ENCODE measurements around the gene NBPF1. TPM values are rescaled to one million over a fixed set of nuclear protein-coding genes. Genes with fewer than 3 reads are reported as not detected.
A peak's percentile ranks its signal among the peaks of the same experiment; 100 is the strongest.

Gene NBPF1
- total and polyA plus RNA-seq, 9 of the 15 experiments (the other 6 are each of a cell fraction or from before 2014, with no cell fraction given), result 5.2 to 42.6 (median 24.1) TPM

DNA sequence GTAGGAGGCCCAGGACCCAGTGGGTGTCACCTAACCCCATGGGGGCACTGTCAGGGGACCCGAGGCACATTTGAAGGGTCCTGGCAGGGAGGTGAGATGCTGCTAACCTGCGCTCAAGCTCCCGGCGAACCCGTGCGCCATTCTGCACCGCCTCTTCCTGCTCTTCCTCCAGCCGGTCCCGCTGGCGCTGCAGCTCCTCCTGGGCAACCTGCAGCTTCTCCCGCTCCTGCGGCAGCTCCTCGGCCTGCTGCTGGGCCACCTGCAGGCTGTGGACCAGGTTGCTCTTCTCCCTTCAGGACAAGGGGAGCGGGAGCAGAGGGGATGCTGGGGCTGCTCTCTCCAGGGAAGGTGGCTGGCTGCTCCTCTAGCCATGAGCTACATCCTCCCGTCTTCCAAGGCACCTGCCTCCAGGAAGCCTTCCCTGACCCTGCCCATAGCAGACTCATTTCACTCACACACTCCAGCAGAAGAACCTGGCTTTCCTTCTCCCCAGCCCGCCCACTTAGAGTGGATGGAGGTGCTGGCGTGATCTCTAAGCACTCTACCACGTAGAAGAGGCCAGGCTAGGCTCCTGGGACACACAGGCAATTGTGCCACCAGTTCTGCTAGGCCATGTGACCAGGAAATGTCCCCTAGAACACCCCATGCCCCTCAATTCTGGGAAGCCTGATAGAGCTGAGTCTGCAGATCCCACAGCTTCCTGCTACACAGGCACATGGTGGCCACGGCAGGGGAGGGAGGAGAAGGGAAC lies 15.2 kb upstream of the NBPF1 start (continued):
- TF ChIP-seq KAT8 (IDR thresholded peaks at IDR 0.05; ENCODE audit: low read depth) (no peak), ELF4 (CRISPR knock-in tag; IDR thresholded peaks at IDR 0.05) (no peak), NR2C2 (CRISPR knock-in tag; IDR thresholded peaks at IDR 0.05) (no peak), NR2C2 (tag; IDR thresholded peaks at IDR 0.05) (no peak), SUPT5H (IDR thresholded peaks at IDR 0.05) (peak; percentile 43; the same call in 1 of the 2 replicates), BRF1 (IDR thresholded peaks at IDR 0.05; ENCODE audit: borderline replicate concordance, extremely low read depth, insufficient read length) (no peak), ZNF583 (CRISPR knock-in tag; IDR thresholded peaks at IDR 0.05) (no peak), EGR1 (conservative IDR thresholded peaks at IDR 0.05) (no peak), GATAD2B (IDR thresholded peaks at IDR 0.05; ENCODE audit: borderline replicate concordance) (no peak), ZNF165 (CRISPR knock-in tag; IDR thresholded peaks at IDR 0.05; ENCODE audit: borderline replicate concordance) (peak; percentile 27; the same call in 1 of the 2 replicates), ZNF316 (IDR thresholded peaks at IDR 0.05) (peak; percentile 65), DMBX1 (CRISPR knock-in tag; IDR thresholded peaks at IDR 0.05; ENCODE audit: borderline replicate concordance) (peak; percentile 41; the same call in 1 of the 2 replicates), ZSCAN29 (IDR thresholded peaks at IDR 0.05) (no peak)
- TF ChIP-seq, protein P1, sequence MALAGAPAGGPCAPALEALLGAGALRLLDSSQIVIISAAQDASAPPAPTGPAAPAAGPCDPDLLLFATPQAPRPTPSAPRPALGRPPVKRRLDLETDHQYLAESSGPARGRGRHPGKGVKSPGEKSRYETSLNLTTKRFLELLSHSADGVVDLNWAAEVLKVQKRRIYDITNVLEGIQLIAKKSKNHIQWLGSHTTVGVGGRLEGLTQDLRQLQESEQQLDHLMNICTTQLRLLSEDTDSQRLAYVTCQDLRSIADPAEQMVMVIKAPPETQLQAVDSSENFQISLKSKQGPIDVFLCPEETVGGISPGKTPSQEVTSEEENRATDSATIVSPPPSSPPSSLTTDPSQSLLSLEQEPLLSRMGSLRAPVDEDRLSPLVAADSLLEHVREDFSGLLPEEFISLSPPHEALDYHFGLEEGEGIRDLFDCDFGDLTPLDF (CRISPR knock-in tag; IDR thresholded peaks at IDR 0.05), result no peak
- TF ChIP-seq, protein P2, sequence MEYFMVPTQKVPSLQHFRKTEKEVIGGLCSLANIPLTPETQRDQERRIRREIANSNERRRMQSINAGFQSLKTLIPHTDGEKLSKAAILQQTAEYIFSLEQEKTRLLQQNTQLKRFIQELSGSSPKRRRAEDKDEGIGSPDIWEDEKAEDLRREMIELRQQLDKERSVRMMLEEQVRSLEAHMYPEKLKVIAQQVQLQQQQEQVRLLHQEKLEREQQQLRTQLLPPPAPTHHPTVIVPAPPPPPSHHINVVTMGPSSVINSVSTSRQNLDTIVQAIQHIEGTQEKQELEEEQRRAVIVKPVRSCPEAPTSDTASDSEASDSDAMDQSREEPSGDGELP (CRISPR knock-in tag; IDR thresholded peaks at IDR 0.05; ENCODE audit: borderline replicate concordance), result peak; percentile 34; the same call in 1 of the 2 replicates
- TF ChIP-seq, protein P3, sequence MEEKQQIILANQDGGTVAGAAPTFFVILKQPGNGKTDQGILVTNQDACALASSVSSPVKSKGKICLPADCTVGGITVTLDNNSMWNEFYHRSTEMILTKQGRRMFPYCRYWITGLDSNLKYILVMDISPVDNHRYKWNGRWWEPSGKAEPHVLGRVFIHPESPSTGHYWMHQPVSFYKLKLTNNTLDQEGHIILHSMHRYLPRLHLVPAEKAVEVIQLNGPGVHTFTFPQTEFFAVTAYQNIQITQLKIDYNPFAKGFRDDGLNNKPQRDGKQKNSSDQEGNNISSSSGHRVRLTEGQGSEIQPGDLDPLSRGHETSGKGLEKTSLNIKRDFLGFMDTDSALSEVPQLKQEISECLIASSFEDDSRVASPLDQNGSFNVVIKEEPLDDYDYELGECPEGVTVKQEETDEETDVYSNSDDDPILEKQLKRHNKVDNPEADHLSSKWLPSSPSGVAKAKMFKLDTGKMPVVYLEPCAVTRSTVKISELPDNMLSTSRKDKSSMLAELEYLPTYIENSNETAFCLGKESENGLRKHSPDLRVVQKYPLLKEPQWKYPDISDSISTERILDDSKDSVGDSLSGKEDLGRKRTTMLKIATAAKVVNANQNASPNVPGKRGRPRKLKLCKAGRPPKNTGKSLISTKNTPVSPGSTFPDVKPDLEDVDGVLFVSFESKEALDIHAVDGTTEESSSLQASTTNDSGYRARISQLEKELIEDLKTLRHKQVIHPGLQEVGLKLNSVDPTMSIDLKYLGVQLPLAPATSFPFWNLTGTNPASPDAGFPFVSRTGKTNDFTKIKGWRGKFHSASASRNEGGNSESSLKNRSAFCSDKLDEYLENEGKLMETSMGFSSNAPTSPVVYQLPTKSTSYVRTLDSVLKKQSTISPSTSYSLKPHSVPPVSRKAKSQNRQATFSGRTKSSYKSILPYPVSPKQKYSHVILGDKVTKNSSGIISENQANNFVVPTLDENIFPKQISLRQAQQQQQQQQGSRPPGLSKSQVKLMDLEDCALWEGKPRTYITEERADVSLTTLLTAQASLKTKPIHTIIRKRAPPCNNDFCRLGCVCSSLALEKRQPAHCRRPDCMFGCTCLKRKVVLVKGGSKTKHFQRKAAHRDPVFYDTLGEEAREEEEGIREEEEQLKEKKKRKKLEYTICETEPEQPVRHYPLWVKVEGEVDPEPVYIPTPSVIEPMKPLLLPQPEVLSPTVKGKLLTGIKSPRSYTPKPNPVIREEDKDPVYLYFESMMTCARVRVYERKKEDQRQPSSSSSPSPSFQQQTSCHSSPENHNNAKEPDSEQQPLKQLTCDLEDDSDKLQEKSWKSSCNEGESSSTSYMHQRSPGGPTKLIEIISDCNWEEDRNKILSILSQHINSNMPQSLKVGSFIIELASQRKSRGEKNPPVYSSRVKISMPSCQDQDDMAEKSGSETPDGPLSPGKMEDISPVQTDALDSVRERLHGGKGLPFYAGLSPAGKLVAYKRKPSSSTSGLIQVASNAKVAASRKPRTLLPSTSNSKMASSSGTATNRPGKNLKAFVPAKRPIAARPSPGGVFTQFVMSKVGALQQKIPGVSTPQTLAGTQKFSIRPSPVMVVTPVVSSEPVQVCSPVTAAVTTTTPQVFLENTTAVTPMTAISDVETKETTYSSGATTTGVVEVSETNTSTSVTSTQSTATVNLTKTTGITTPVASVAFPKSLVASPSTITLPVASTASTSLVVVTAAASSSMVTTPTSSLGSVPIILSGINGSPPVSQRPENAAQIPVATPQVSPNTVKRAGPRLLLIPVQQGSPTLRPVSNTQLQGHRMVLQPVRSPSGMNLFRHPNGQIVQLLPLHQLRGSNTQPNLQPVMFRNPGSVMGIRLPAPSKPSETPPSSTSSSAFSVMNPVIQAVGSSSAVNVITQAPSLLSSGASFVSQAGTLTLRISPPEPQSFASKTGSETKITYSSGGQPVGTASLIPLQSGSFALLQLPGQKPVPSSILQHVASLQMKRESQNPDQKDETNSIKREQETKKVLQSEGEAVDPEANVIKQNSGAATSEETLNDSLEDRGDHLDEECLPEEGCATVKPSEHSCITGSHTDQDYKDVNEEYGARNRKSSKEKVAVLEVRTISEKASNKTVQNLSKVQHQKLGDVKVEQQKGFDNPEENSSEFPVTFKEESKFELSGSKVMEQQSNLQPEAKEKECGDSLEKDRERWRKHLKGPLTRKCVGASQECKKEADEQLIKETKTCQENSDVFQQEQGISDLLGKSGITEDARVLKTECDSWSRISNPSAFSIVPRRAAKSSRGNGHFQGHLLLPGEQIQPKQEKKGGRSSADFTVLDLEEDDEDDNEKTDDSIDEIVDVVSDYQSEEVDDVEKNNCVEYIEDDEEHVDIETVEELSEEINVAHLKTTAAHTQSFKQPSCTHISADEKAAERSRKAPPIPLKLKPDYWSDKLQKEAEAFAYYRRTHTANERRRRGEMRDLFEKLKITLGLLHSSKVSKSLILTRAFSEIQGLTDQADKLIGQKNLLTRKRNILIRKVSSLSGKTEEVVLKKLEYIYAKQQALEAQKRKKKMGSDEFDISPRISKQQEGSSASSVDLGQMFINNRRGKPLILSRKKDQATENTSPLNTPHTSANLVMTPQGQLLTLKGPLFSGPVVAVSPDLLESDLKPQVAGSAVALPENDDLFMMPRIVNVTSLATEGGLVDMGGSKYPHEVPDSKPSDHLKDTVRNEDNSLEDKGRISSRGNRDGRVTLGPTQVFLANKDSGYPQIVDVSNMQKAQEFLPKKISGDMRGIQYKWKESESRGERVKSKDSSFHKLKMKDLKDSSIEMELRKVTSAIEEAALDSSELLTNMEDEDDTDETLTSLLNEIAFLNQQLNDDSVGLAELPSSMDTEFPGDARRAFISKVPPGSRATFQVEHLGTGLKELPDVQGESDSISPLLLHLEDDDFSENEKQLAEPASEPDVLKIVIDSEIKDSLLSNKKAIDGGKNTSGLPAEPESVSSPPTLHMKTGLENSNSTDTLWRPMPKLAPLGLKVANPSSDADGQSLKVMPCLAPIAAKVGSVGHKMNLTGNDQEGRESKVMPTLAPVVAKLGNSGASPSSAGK (IDR thresholded peaks at IDR 0.05), result no peak
